CD4-positive, alpha-beta T cell (primary cell): ENCODE measurements around the gene CNTLN. TPM values are rescaled to one million over a fixed set of nuclear protein-coding genes. Genes with fewer than 3 reads are reported as not detected.

Experiments
- ATAC-seq: fragments of 200-7000 bp; cut with Tn5 transposase; one replicate; pipeline ENCODE4 v1.10.0; 2022; ENCODE audit warnings: mild to moderate bottlenecking; ENCODE audit not compliant: poor library complexity
- CTCF ChIA-PET: fragments of 350-600 bp; sonication (Branson Sonifier 250); formaldehyde crosslinking; loops from one replicate; lab custom pipeline; 2021; ENCODE audit warnings: antibody characterized with exemption, inconsistent platforms; lab: Charles Lee
- POLR2A ChIA-PET: fragments of 350-600 bp; sonication (Branson Sonifier 250); formaldehyde crosslinking; loops from one replicate; lab custom pipeline; 2021; ENCODE audit warnings: antibody characterized with exemption, inconsistent platforms; lab: Charles Lee
- DNase-seq, 14 experiments: peaks; one replicate each; pipeline ENCODE4 v3.0.0-alpha.2; 2013 to 2020; ENCODE audit warnings: mixed read lengths in 2 of 14
- H3K27ac ChIP-seq, 2 donors: one replicate each; pipeline versions ENCODE4 v1.5.1 to v1.7.0; 2013; ENCODE audit warnings: low read length in 2 of 2, low read depth in 1 of 2, mild to moderate bottlenecking in 1 of 2
- H3K27me3 ChIP-seq, 2 experiments: 1 replicate in 1 of 2; 2 replicates in 1 of 2; pipeline versions ENCODE4 v1.6.1 to v1.7.0; 2013; ENCODE audit warnings: low read length in 2 of 2, control low read depth in 1 of 2, mild to moderate bottlenecking in 1 of 2, moderate library complexity in 1 of 2; ENCODE audit not compliant: insufficient read depth in 2 of 2, control insufficient read depth in 1 of 2
- H3K36me3 ChIP-seq: one replicate; pipeline ENCODE4 v1.6.1; 2013; ENCODE audit warnings: low read length, control low read depth; ENCODE audit not compliant: insufficient read depth
- H3K4me1 ChIP-seq: one replicate; pipeline ENCODE4 v1.6.1; 2013; ENCODE audit warnings: low read length, control low read depth; ENCODE audit not compliant: insufficient read depth
- H3K4me3 ChIP-seq: one replicate; pipeline ENCODE4 v1.5.1; 2013; ENCODE audit warnings: mild to moderate bottlenecking, low read length, moderate library complexity
- H3K9me3 ChIP-seq, 2 experiments: 1 replicate in 1 of 2; 2 replicates in 1 of 2; pipeline versions ENCODE4 v1.6.1 to v1.7.0; 2013; ENCODE audit warnings: low read length in 2 of 2, mild to moderate bottlenecking in 2 of 2, control low read depth in 1 of 2, moderate library complexity in 1 of 2; ENCODE audit not compliant: control insufficient read depth in 1 of 2, insufficient read depth in 1 of 2
- H3K27ac Mint-ChIP-seq: one replicate; pipeline ENCODE4 v1.8.0; 2020; ENCODE audit warnings: mixed read lengths
- H3K27me3 Mint-ChIP-seq: one replicate; pipeline ENCODE4 v1.8.0; 2021; ENCODE audit warnings: mixed read lengths
- H3K36me3 Mint-ChIP-seq: one replicate; pipeline ENCODE4 v1.8.0; 2021; ENCODE audit warnings: low read depth, mixed read lengths
- H3K4me1 Mint-ChIP-seq: one replicate; pipeline ENCODE4 v1.8.0; 2021; ENCODE audit warnings: low read depth, mixed read lengths
- H3K4me3 Mint-ChIP-seq: one replicate; pipeline ENCODE4 v1.8.0; 2020; ENCODE audit warnings: mild to moderate bottlenecking, mixed read lengths
- H3K9me3 Mint-ChIP-seq: one replicate; pipeline ENCODE4 v1.8.0; 2020; ENCODE audit warnings: mixed read lengths
- CTCF ChIP-seq: fragments of 200-600 bp; IDR thresholded peaks from one replicate; pipeline ENCODE4 v1.8.0; 2022; ENCODE audit warnings: antibody characterized with exemption, mild to moderate bottlenecking
- intact Hi-C, 2 experiments: fragments of 100-400 bp; cut with DNase I in 1 of 2; cut with micrococcal nuclease in 1 of 2; formaldehyde crosslinking; loops; one replicate each; pipeline versions ENCODE4 v1.15.1 to v1.9.0; 2023 to 2025; cut with DNase I, micrococcal nuclease
- total RNA-seq, 174 experiments: library from RNA in 2 of 174; stranded (reverse) in 2 of 174; gene quantifications; one replicate each; pipeline ENCODE4 v1.2.3 and lab custom pipeline; 2021 to 2026

CNTLN gene
- total RNA-seq, 2 experiments from 2014 or later = 0.25 to 0.28 TPM

GRCh38 chr9:17509701-17510100 lies 374.9 kb downstream of the CNTLN start:
- no peak for DNase-seq
- Mint-ChIP-seq H3K27me3 (no peaks in the 10 kb centered on the region), H3K9me3 (peaks cover 3% of the 10 kb centered on the region), H3K36me3 (no peaks in the 10 kb centered on the region), H3K27ac (no peak overlapping the region), H3K4me1 (no peaks in the 10 kb centered on the region), H3K4me3 (no peak overlapping the region)
- Histone ChIP-seq H3K36me3 (no peaks in the 10 kb centered on the region), H3K27me3 (no peaks in the 10 kb centered on the region), H3K27ac (no peak overlapping the region), H3K4me1 (no peaks in the 10 kb centered on the region), H3K9me3 (peaks cover 0 to 4% of the 10 kb centered on the region in 2 experiments), H3K4me3 (no peak overlapping the region)
- ChIA-PET POLR2A (no interaction called here), CTCF (no interaction called here)
- no peak for ATAC-seq
- intact Hi-C loops = no loop called here
- no peak for TF ChIP-seq CTCF

GRCh38 chr9:17519761-17520160 lies 384.9 kb downstream of the CNTLN start:
- no peaks in the 10 kb centered on the region for H3K36me3 ChIP-seq
- ChIA-PET POLR2A (no interaction called here), CTCF (no interaction called here)
- H3K27ac ChIP-seq = no peak overlapping the region
- no peak overlapping the region for H3K4me3 Mint-ChIP-seq
- DNase-seq (no peak), ATAC-seq (no peak)
- H3K9me3 Mint-ChIP-seq = no peaks in the 10 kb centered on the region
- no peaks in the 10 kb centered on the region for H3K4me1 Mint-ChIP-seq
- H3K27ac Mint-ChIP-seq = no peak overlapping the region
- no peaks in the 10 kb centered on the region for H3K4me1 ChIP-seq
- intact Hi-C loops = no loop called here
- peaks cover under 1% of the 10 kb centered on the region for H3K27me3 Mint-ChIP-seq
- no peak for TF ChIP-seq CTCF
- H3K9me3 ChIP-seq = no peaks in the 10 kb centered on the region
- no peak overlapping the region for H3K4me3 ChIP-seq
- H3K36me3 Mint-ChIP-seq = no peaks in the 10 kb centered on the region
- H3K27me3 ChIP-seq = no peaks in the 10 kb centered on the region

- Histone ChIP-seq H3K36me3 (no peaks in the 10 kb centered on the region), H3K27me3 (no peaks in the 10 kb centered on the region), H3K27ac (no peak overlapping the region), H3K4me3 (no peak overlapping the region), H3K4me1 (no peaks in the 10 kb centered on the region), H3K9me3 (no peaks in the 10 kb centered on the region)
- no peaks in the 10 kb centered on the region for H3K36me3 Mint-ChIP-seq
- no peaks in the 10 kb centered on the region for H3K4me1 Mint-ChIP-seq
- DNase-seq (no peak), ATAC-seq (no peak)
- POLR2A ChIA-PET = no interaction called here
- H3K9me3 Mint-ChIP-seq = no peaks in the 10 kb centered on the region
- intact Hi-C loops = no loop called here
- TF ChIP-seq CTCF = no peak
- CTCF ChIA-PET = no interaction called here
- peaks cover 3% of the 10 kb centered on the region for H3K27me3 Mint-ChIP-seq
- H3K4me3 Mint-ChIP-seq = no peak overlapping the region
- no peak overlapping the region for H3K27ac Mint-ChIP-seq
Measured at GRCh38 chr9:17520268-17521064, 385.6 kb downstream of the CNTLN start.
